Endothelial cell (in vitro differentiated cells): ENCODE measurements around the gene TPPP. TPM values are rescaled to one million over a fixed set of nuclear protein-coding genes. Genes with fewer than 3 reads are reported as not detected.
A peak's percentile ranks its signal among the peaks of the same experiment; 100 is the strongest.

ENCODE experiments used
- DNase-seq: peaks from one replicate; pipeline ENCODE4 v3.0.0; 2021; ENCODE audit warnings: low spot score
- H3K27ac Mint-ChIP-seq: one replicate; pipeline ENCODE4 v1.8.0; 2021; ENCODE audit warnings: mixed read lengths, inconsistent platforms; ENCODE audit not compliant: unreplicated experiment
- H3K27me3 Mint-ChIP-seq: one replicate; pipeline ENCODE4 v1.8.0; 2021; ENCODE audit warnings: mild to moderate bottlenecking, moderate library complexity, mixed read lengths, inconsistent platforms; ENCODE audit not compliant: unreplicated experiment
- H3K36me3 Mint-ChIP-seq: one replicate; pipeline ENCODE4 v1.8.0; 2021; ENCODE audit warnings: mild to moderate bottlenecking, low read depth, mixed read lengths, inconsistent platforms; ENCODE audit not compliant: unreplicated experiment
- H3K4me1 Mint-ChIP-seq: one replicate; pipeline ENCODE4 v1.8.0; 2021; ENCODE audit warnings: mild to moderate bottlenecking, mixed read lengths, inconsistent platforms; ENCODE audit not compliant: unreplicated experiment
- H3K4me3 Mint-ChIP-seq: one replicate; pipeline ENCODE4 v1.8.0; 2021; ENCODE audit warnings: mild to moderate bottlenecking, mixed read lengths, inconsistent platforms; ENCODE audit not compliant: unreplicated experiment
- H3K9me3 Mint-ChIP-seq: one replicate; pipeline ENCODE4 v1.8.0; 2021; ENCODE audit warnings: mixed read lengths, inconsistent platforms; ENCODE audit not compliant: unreplicated experiment
- CTCF ChIP-seq: fragments of 200-600 bp; sonication (generic); IDR thresholded peaks from one replicate; pipeline ENCODE4 v1.5.0; 2021; ENCODE audit warnings: antibody characterized with exemption; ENCODE audit not compliant: unreplicated experiment
- total RNA-seq: library from RNA; stranded (reverse); fragmentation: NEBNext Ultra II Directional; extraction: Animal tissue kit (Norgen Biotek cat#: 25700); gene quantifications from one replicate; pipeline ENCODE4 v1.2.1, GENCODE V29; 2021; ENCODE audit not compliant: unreplicated experiment

TPPP gene
- total RNA-seq, 1 donor from 2014 or later, result 0.05 TPM

GRCh38 chr5:625516-625915 lies 67.6 kb downstream of the TPPP start:
- H3K4me3 Mint-ChIP-seq, result no peak overlapping the region

GRCh38 chr5:624951-625230 lies 68.3 kb downstream of the TPPP start:
- H3K9me3 Mint-ChIP-seq, result no peaks in the 10 kb centered on the region
- no peak overlapping the region for H3K27ac Mint-ChIP-seq
- H3K4me1 Mint-ChIP-seq, result no peaks in the 10 kb centered on the region

More at GRCh38 chr5:625516-625915, 67.6 kb downstream of the TPPP start:
- no peak for TF ChIP-seq CTCF
- Mint-ChIP-seq H3K27me3 (no peaks in the 10 kb centered on the region), H3K36me3 (peaks cover 34% of the 10 kb centered on the region), H3K9me3 (no peaks in the 10 kb centered on the region), H3K27ac (no peak overlapping the region), H3K4me1 (no peaks in the 10 kb centered on the region)
- DNase-seq, result no peak

GRCh38 chr5:624118-624950 lies 68.8 kb downstream of the TPPP start:
- no peak overlapping the region for H3K4me3 Mint-ChIP-seq
- H3K4me1 Mint-ChIP-seq, result no peaks in the 10 kb centered on the region
- no peaks in the 10 kb centered on the region for H3K27me3 Mint-ChIP-seq
- TF ChIP-seq CTCF, result no peak
- no peak overlapping the region for H3K27ac Mint-ChIP-seq
- no peak for DNase-seq
- H3K9me3 Mint-ChIP-seq, result no peaks in the 10 kb centered on the region
- H3K36me3 Mint-ChIP-seq, result peaks cover 43% of the 10 kb centered on the region

More at GRCh38 chr5:624951-625230, 68.3 kb downstream of the TPPP start:
- H3K27me3 Mint-ChIP-seq, result no peaks in the 10 kb centered on the region
- peaks cover 40% of the 10 kb centered on the region for H3K36me3 Mint-ChIP-seq
- no peak for DNase-seq
- no peak for TF ChIP-seq CTCF
- peak overlapping the region; percentile 19 for H3K4me3 Mint-ChIP-seq

DNA sequence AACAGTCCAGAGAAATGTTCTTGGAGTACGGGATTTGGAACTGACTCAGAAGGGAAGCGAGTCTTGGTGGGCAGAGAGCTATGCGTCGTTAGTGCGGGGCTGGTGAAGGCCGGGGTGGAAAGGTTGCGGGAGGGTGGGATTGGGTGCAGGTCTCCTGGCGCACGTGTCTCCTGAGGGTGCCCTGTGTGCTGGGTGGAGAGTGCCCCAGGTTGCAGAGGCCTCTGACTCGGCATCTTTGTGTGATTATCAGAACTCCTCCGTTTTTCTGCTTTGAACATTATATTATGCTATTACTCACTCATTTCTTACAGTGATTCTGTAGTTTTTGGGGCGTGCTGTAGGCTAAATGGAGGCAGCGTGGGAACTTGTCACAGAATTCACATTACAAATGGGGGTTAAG lies 69.6 kb downstream of the TPPP start:
- H3K9me3 Mint-ChIP-seq, result no peaks in the 10 kb centered on the region
- H3K36me3 Mint-ChIP-seq, result peaks cover 40% of the 10 kb centered on the region
- no peak overlapping the region for H3K27ac Mint-ChIP-seq
- H3K4me3 Mint-ChIP-seq, result no peak overlapping the region
- TF ChIP-seq CTCF, result no peak
- H3K4me1 Mint-ChIP-seq, result no peaks in the 10 kb centered on the region
- no peaks in the 10 kb centered on the region for H3K27me3 Mint-ChIP-seq
- no peak for DNase-seq

GRCh38 chr5:622946-623522 lies 70.1 kb downstream of the TPPP start:
- no peak for DNase-seq
- H3K27me3 Mint-ChIP-seq, result no peaks in the 10 kb centered on the region
- no peaks in the 10 kb centered on the region for H3K4me1 Mint-ChIP-seq
- no peaks in the 10 kb centered on the region for H3K9me3 Mint-ChIP-seq
- peaks cover 40% of the 10 kb centered on the region for H3K36me3 Mint-ChIP-seq
- H3K4me3 Mint-ChIP-seq, result no peak overlapping the region
- TF ChIP-seq CTCF, result no peak
- H3K27ac Mint-ChIP-seq, result no peak overlapping the region
